IMR-90 (cell line): ENCODE data around the gene CCDC150. TPM values are rescaled to one million over a fixed set of nuclear protein-coding genes. Genes with fewer than 3 reads are reported as not detected.
A peak's percentile ranks its signal among the peaks of the same experiment; 100 is the strongest.

ENCODE experiments used
- ATAC-seq: fragments of 200-7000 bp; cut with Tn5 transposase; 2 replicates; pipeline ENCODE4 v1.9.1; 2020; ENCODE audit warnings: low read depth, mild to moderate bottlenecking, moderate library complexity
- BruUV-seq: library from RNA; stranded (reverse); fragments of 400-500 nt; replicated peaks from 2 replicates; lab custom pipeline; 2021; lab: Mats Ljungman, UMichigan
- CTCF ChIA-PET: fragments of 300-600 bp; formaldehyde crosslinking; extraction: SDS; loops from one replicate; lab custom pipeline; 2021; ENCODE audit warnings: antibody characterized with exemption; lab: Yijun Ruan, JAX
- POLR2A ChIA-PET: fragments of 300-600 bp; sonication (Branson Sonifier 250); formaldehyde crosslinking; loops from one replicate; lab custom pipeline; 2022; ENCODE audit warnings: antibody characterized with exemption; ENCODE audit not compliant: unreplicated experiment; lab: Charles Lee
- DNase-seq: peaks from one replicate; pipeline ENCODE4 v3.0.0; 2013
- H2AFZ ChIP-seq: replicated peaks from 2 replicates; pipeline ENCODE3; 2013; ENCODE audit warnings: low read length, mild to moderate bottlenecking; ENCODE audit not compliant: poor library complexity
- H2AK5ac ChIP-seq: 2 replicates; pipeline ENCODE4 v1.6.1; 2013; ENCODE audit warnings: low read depth, low read length, inconsistent platforms
- H2AK9ac ChIP-seq: replicated peaks from 2 replicates; pipeline ENCODE3; 2013; ENCODE audit warnings: mild to moderate bottlenecking, low read depth, low read length, moderate library complexity; ENCODE audit not compliant: poor library complexity
- H2BK120ac ChIP-seq: 2 replicates; pipeline ENCODE4 v1.6.1; 2013; ENCODE audit warnings: low read depth, low read length, inconsistent platforms
- H2BK15ac ChIP-seq: 3 replicates; pipeline ENCODE4 v1.6.1; 2013; ENCODE audit warnings: low read depth, low read length, inconsistent platforms
- H2BK20ac ChIP-seq: 2 replicates; pipeline ENCODE4 v1.6.1; 2013; ENCODE audit warnings: low read depth, mild to moderate bottlenecking, inconsistent platforms, low read length, moderate library complexity
- H2BK5ac ChIP-seq: 2 replicates; pipeline ENCODE4 v1.6.1; 2013; ENCODE audit warnings: mild to moderate bottlenecking, low read depth, low read length, inconsistent platforms; ENCODE audit not compliant: poor library complexity, severe bottlenecking
- H3K14ac ChIP-seq: replicated peaks from 2 replicates; pipeline ENCODE4 v1.6.1; 2013; ENCODE audit warnings: low read depth, low read length, inconsistent platforms
- H3K18ac ChIP-seq: 2 replicates; pipeline ENCODE4 v1.6.1; 2013; ENCODE audit warnings: low read depth, low read length, control low read depth
- H3K23ac ChIP-seq: 2 replicates; pipeline ENCODE4 v1.6.1; 2013; ENCODE audit warnings: low read depth, low read length, inconsistent platforms
- H3K27ac ChIP-seq: 2 replicates; pipeline ENCODE4 v1.5.1; 2013; ENCODE audit warnings: mild to moderate bottlenecking, control low read depth, low read length; ENCODE audit not compliant: insufficient read depth
- H3K27me3 ChIP-seq: 2 replicates; pipeline ENCODE4 v1.6.1; 2013; ENCODE audit warnings: low read length; ENCODE audit not compliant: control insufficient read depth, insufficient read depth
- H3K36me3 ChIP-seq: 2 replicates; pipeline ENCODE4 v1.6.1; 2013; ENCODE audit warnings: low read length, mixed read lengths; ENCODE audit not compliant: control insufficient read depth, insufficient read depth
- H3K4ac ChIP-seq: 2 replicates; pipeline ENCODE4 v1.6.1; 2013; ENCODE audit warnings: low read depth, low read length, inconsistent platforms
- H3K4me1 ChIP-seq: 2 replicates; pipeline ENCODE4 v1.6.1; 2013; ENCODE audit warnings: low read length, mixed read lengths; ENCODE audit not compliant: control insufficient read depth, insufficient read depth
- H3K4me2 ChIP-seq: 2 replicates; pipeline ENCODE4 v1.6.1; 2013; ENCODE audit warnings: low read depth, mild to moderate bottlenecking, control low read depth, low read length, moderate library complexity
- H3K4me3 ChIP-seq: 2 replicates; pipeline ENCODE4 v1.5.1; 2013; ENCODE audit warnings: low read depth, mild to moderate bottlenecking, control low read depth, low read length, moderate library complexity; ENCODE audit not compliant: insufficient read depth
- H3K56ac ChIP-seq: 2 replicates; pipeline ENCODE4 v1.6.1; 2013; ENCODE audit warnings: low read length, inconsistent platforms; ENCODE audit not compliant: insufficient read depth; ENCODE audit errors: extremely low read depth
- H3K79me1 ChIP-seq, 2 experiments: 2 replicates each; pipeline ENCODE4 v1.6.1; 2013; ENCODE audit warnings: low read length in 2 of 2, inconsistent platforms in 1 of 2, low read depth in 1 of 2
- H3K9ac ChIP-seq: 2 replicates; pipeline ENCODE4 v1.6.1; 2013; ENCODE audit warnings: low read depth, low read length, control low read depth
- H3K9me1 ChIP-seq: 2 replicates; pipeline ENCODE4 v1.6.1; 2013; ENCODE audit warnings: low read length, inconsistent platforms; ENCODE audit not compliant: insufficient read depth
- H3K9me3 ChIP-seq: 2 replicates; pipeline ENCODE4 v1.6.1; 2013; ENCODE audit warnings: low read length; ENCODE audit not compliant: control insufficient read depth, insufficient read depth
- H4K20me1 ChIP-seq: 2 replicates; pipeline ENCODE4 v1.6.1; 2013; ENCODE audit warnings: low read length, inconsistent platforms; ENCODE audit not compliant: insufficient read depth
- H4K5ac ChIP-seq: 2 replicates; pipeline ENCODE4 v1.6.1; 2013; ENCODE audit warnings: mild to moderate bottlenecking, low read depth, low read length, control low read depth
- H4K8ac ChIP-seq, 2 experiments: 2 replicates each; pipeline ENCODE4 v1.6.1; 2013; ENCODE audit warnings: low read depth in 2 of 2, low read length in 2 of 2, control low read depth in 1 of 2, inconsistent platforms in 1 of 2
- H4K91ac ChIP-seq: 2 replicates; pipeline ENCODE4 v1.6.1; 2013; ENCODE audit warnings: low read depth, low read length, inconsistent platforms; ENCODE audit not compliant: insufficient read depth
- CEBPB ChIP-seq: IDR thresholded peaks from 2 replicates; pipeline ENCODE4 v1.6.1; 2012; ENCODE audit warnings: low read depth, low read length, improper control_type of control experiment
- NFE2L2 ChIP-seq: fragments of 150-350 bp; IDR thresholded peaks from 2 replicates; pipeline ENCODE4 v1.6.1; 2016; ENCODE audit warnings: low read depth, mild to moderate bottlenecking, low read length
- WGBS, 2 experiments: methylation state at CpG; one replicate each; pipeline versions ENCODE4 v1.1.5 to v1.1.7; 2013; ENCODE audit warnings: missing lambda C conversion rate in 2 of 2; ENCODE audit not compliant: insufficient read length in 1 of 2; ENCODE audit errors: extremely low coverage in 2 of 2; 5-methylcytosine and 5-hydroxymethylcytosine counted together
- dilution Hi-C: fragments of 300-500 bp; cut with HindIII; formaldehyde crosslinking; loops from one replicate; pipeline ENCODE4 v1.14.3; 2018; ENCODE audit warnings: low sequenced_read_pairs; ENCODE audit not compliant: unreplicated experiment
- in situ Hi-C: fragments of 300-500 bp; cut with MboI; formaldehyde crosslinking; loops from 3 replicates; pipeline ENCODE4 v1.14.3; 2019; ENCODE audit warnings: low sequenced_read_pairs, inconsistent platforms, mixed read lengths
- intact Hi-C: fragments of 100-400 bp; cut with micrococcal nuclease; formaldehyde crosslinking; loops from 2 replicates; pipeline ENCODE4 v1.10.0; 2022
- polyA plus RNA-seq, 3 experiments: library from polyadenylated mRNA; depleted of rRNA; stranded (reverse); fragments of >200 nt; gene quantifications; 2 replicates each; pipeline ENCODE4 v1.2.3, GENCODE V29; 2012; ENCODE audit warnings: low replicate concordance in 1 of 3
- total RNA-seq: library from RNA; depleted of rRNA; stranded (reverse); fragments of >200 nt; gene quantifications from 2 replicates; pipeline ENCODE4 v1.2.3, GENCODE V29; 2012

Gene CCDC150
- total and polyA plus RNA-seq, 2 of the 4 experiments (the other 2 are of a cell fraction), result 3.8 to 4.3 TPM

DNA sequence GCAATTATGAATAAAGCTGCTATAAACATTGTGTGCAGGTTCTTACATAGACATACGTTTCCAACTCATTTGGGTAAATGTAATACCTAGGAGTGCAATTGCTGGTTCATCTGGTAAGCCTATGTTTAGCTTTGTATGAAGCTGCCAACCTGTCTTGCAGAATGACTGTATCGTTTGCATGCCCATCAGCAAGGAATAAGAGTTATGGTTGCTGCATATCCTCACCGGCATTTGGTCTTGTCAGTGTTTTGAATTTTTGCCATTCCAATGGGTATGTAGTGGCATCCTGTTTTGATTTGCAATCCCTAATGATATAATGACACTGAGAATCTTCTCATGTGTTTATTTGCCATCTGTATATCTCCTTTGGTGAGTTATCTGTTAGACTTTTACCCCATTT is 20.7 kb downstream of the CCDC150 start:
- H4K20me1 ChIP-seq, result no peaks in the 10 kb centered on the region
- H3K4me1 ChIP-seq, result no peaks in the 10 kb centered on the region; the same call in 1 of the 2 replicates
- POLR2A ChIA-PET, result no interaction called here
- H3K56ac ChIP-seq, result no peak overlapping the region
- H3K9ac ChIP-seq, result no peak overlapping the region
- 50% methylated on average over 2 of the region's 3 CpGs; no CpG with 5 or more reads in 1 of the 2 experiments for WGBS, 2 experiments
- H3K27ac ChIP-seq, result no peak overlapping the region
- H3K9me3 ChIP-seq, result no peaks in the 10 kb centered on the region
- H4K8ac ChIP-seq, result no peak overlapping the region
- intact Hi-C loops (no loop called here), dilution Hi-C loops (no loop called here), in situ Hi-C loops (no loop called here)
- no peaks in the 10 kb centered on the region for H3K36me3 ChIP-seq
- CTCF ChIA-PET, result no interaction called here
- TF ChIP-seq CEBPB, result peak; percentile 42; the same call in 1 of the 2 replicates
- TF ChIP-seq NFE2L2, result no peak
- no peaks in the 10 kb centered on the region for H3K9me1 ChIP-seq
- no peak overlapping the region for H2BK5ac ChIP-seq
- H2BK15ac ChIP-seq, result no peak overlapping the region
- H2AK9ac ChIP-seq, result no peak overlapping the region
- no peak overlapping the region for H3K4ac ChIP-seq
- no peaks in the 10 kb centered on the region for H3K27me3 ChIP-seq
- no peak overlapping the region for H2AFZ ChIP-seq
- no peak overlapping the region for H3K23ac ChIP-seq
- H3K4me2 ChIP-seq, result no peak overlapping the region
- BruUV-seq, result no TSS peak
- no peak overlapping the region for H4K5ac ChIP-seq
- no peak overlapping the region for H4K91ac ChIP-seq
- H2BK120ac ChIP-seq, result no peak overlapping the region
- H3K14ac ChIP-seq, result no peak overlapping the region
- no peak overlapping the region for H2AK5ac ChIP-seq
- DNase-seq, result peak; percentile 63
- H2BK20ac ChIP-seq, result no peak overlapping the region
- no peak overlapping the region for H3K4me3 ChIP-seq
- H3K79me1 ChIP-seq, result peaks cover 3 to 7% of the 10 kb centered on the region in 2 experiments; a peak in 2 of 4 replicates
- no peak overlapping the region for H3K18ac ChIP-seq
- peak; percentile 82 for ATAC-seq
